Ishikawa (cell line): Measurements from ENCODE around the gene ABCF2.

Experiments
- CEBPB ChIP-seq: IDR thresholded peaks from 2 replicates; pipeline ENCODE4 v1.6.1; 2012
- CREB1 ChIP-seq: IDR thresholded peaks from 2 replicates; pipeline ENCODE4 v1.6.1; 2012; ENCODE audit warnings: low read depth
- EGR1 ChIP-seq: IDR thresholded peaks from 2 replicates; pipeline ENCODE4 v1.6.1; 2012
- EP300 ChIP-seq: IDR thresholded peaks from 2 replicates; pipeline ENCODE4 v1.6.1; 2012; ENCODE audit warnings: borderline replicate concordance
- RAD21 ChIP-seq: IDR thresholded peaks from 2 replicates; pipeline ENCODE4 v1.6.1; 2012; ENCODE audit warnings: low read depth
- TAF1 ChIP-seq: IDR thresholded peaks from 2 replicates; pipeline ENCODE4 v1.6.1; 2012; ENCODE audit warnings: low read depth, mild to moderate bottlenecking
- TCF12 ChIP-seq: IDR thresholded peaks from 2 replicates; pipeline ENCODE4 v1.6.1; 2012; ENCODE audit warnings: low read depth
- TEAD4 ChIP-seq: IDR thresholded peaks from 2 replicates; pipeline ENCODE4 v1.6.1; 2012
- YY1 ChIP-seq: IDR thresholded peaks from 2 replicates; pipeline ENCODE4 v1.6.1; 2012; ENCODE audit warnings: low read depth
- TF ChIP-seq, protein P1 (sequence below): IDR thresholded peaks from 2 replicates; pipeline ENCODE4 v1.6.1; 2012
- TF ChIP-seq, protein P2 (sequence below): IDR thresholded peaks from 2 replicates; pipeline ENCODE4 v1.6.1; 2012; ENCODE audit warnings: low read depth, mild to moderate bottlenecking

DNA sequence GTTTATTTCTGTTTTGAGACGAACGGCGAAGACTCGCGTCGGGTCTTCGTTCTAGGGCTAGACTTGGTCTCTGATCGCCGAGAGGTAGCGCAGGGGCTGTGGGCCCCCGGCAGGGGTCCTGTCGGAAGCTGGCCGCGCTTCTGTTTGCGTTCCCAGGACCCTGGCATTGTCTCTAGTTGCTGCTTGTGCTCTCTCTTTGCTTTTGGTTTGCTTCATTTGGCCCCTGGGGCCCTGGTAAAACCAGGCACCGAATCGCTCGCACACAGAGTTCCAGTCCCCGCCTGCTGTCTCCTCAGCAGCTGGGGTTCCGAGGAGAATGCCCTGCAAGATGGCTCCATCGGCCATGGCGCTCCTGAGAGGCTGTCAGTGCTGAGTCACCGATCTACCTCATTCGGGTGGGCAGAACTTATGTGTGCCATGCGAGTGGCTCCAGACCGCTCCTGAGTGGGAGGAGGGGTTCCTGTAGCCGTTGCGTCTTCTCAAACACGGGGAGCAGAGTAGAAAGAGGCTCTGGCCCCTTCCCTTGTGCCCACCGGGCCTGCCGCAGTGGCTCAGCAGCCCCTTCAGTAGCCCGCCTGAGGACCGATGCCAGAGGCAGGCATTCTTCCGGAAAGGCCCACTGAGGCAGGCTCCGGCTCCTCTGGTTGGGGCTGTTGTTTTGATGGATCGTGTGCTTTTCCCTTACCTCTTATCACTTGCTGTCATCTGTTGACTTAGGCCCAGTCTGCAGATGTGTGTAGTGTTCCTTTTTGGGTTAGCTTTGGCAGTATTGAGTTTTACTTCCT, 6.1 kb upstream of the ABCF2 start:
- TF ChIP-seq CREB1: no peak
- TF ChIP-seq, protein P1, sequence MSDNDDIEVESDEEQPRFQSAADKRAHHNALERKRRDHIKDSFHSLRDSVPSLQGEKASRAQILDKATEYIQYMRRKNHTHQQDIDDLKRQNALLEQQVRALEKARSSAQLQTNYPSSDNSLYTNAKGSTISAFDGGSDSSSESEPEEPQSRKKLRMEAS: no peak
- no peak for TF ChIP-seq RAD21
- TF ChIP-seq EP300: no peak
- no peak for TF ChIP-seq CEBPB
- TF ChIP-seq TCF12: no peak
- no peak for TF ChIP-seq TAF1
- TF ChIP-seq YY1: peak; percentile 78
- TF ChIP-seq EGR1: no peak
- TF ChIP-seq, protein P2, sequence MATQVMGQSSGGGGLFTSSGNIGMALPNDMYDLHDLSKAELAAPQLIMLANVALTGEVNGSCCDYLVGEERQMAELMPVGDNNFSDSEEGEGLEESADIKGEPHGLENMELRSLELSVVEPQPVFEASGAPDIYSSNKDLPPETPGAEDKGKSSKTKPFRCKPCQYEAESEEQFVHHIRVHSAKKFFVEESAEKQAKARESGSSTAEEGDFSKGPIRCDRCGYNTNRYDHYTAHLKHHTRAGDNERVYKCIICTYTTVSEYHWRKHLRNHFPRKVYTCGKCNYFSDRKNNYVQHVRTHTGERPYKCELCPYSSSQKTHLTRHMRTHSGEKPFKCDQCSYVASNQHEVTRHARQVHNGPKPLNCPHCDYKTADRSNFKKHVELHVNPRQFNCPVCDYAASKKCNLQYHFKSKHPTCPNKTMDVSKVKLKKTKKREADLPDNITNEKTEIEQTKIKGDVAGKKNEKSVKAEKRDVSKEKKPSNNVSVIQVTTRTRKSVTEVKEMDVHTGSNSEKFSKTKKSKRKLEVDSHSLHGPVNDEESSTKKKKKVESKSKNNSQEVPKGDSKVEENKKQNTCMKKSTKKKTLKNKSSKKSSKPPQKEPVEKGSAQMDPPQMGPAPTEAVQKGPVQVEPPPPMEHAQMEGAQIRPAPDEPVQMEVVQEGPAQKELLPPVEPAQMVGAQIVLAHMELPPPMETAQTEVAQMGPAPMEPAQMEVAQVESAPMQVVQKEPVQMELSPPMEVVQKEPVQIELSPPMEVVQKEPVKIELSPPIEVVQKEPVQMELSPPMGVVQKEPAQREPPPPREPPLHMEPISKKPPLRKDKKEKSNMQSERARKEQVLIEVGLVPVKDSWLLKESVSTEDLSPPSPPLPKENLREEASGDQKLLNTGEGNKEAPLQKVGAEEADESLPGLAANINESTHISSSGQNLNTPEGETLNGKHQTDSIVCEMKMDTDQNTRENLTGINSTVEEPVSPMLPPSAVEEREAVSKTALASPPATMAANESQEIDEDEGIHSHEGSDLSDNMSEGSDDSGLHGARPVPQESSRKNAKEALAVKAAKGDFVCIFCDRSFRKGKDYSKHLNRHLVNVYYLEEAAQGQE: no peak
- TF ChIP-seq TEAD4: no peak
